Neural cell (in vitro differentiated cells): Measurements from ENCODE around the gene SLX4IP.

Experiments used
- CTCF ChIP-seq: fragments of 450-650 bp; IDR thresholded peaks from 2 replicates; pipeline ENCODE4 v1.5.1; 2014; ENCODE audit warnings: antibody characterized with exemption, mild to moderate bottlenecking, moderate library complexity; ENCODE audit not compliant: poor library complexity, severe bottlenecking
- POLR2AphosphoS5 ChIP-seq: IDR thresholded peaks from 2 replicates; pipeline ENCODE4 v1.6.1; 2012
- SMC3 ChIP-seq: fragments of 450-650 bp; conservative IDR thresholded peaks from 2 replicates; pipeline ENCODE4 v1.6.1; 2014; ENCODE audit warnings: antibody characterized with exemption, mild to moderate bottlenecking, moderate library complexity; ENCODE audit not compliant: poor library complexity

- TF ChIP-seq CTCF (no peak), SMC3 (no peak), POLR2AphosphoS5 (no peak)
Observed at GRCh38 chr20:10613911-10614310, 178.8 kb downstream of the SLX4IP start.
